CD4-positive, alpha-beta T cell treated with Interleukin-6 at 100 ng/mL for 8 hours (primary cell): ENCODE results near the gene CMPK2.
"Not testable (repeated sequence)": the region's sequence is repeated elsewhere in the genome, so short reads cannot be mapped to it uniquely, and the experiment has no call there.

Experiments used
- DNase-seq: peaks from one replicate; pipeline ENCODE4 v3.0.0-alpha.2; 2020; ENCODE audit warnings: mixed read lengths, low spot score

The CMPK2 gene

GRCh38 chr2:6880200-6880733, 14.6 kb upstream of the CMPK2 start:
- peak; percentile 59 for DNase-seq

- no peak for DNase-seq
Observed at GRCh38 chr2:6879011-6879410, 13.3 kb upstream of the CMPK2 start.

GRCh38 chr2:6878549-6878948, 12.8 kb upstream of the CMPK2 start:
- no peak for DNase-seq

GRCh38 chr2:6877402-6878304, 11.9 kb upstream of the CMPK2 start, which contains the start of gene RSAD2:
Gene RSAD2 (plus strand): TSS chr2:6877777. CDS start chr2:6877801, 24 bp downstream.
- DNase-seq: peak; percentile 57

GRCh38 chr2:6876309-6876708, 10.6 kb upstream of the CMPK2 start:
- no peak for DNase-seq

GRCh38 chr2:6874032-6874431, 8.3 kb upstream of the CMPK2 start:
- no peak for DNase-seq

GRCh38 chr2:6872394-6872793, 6.7 kb upstream of the CMPK2 start:
- no peak for DNase-seq

- DNase-seq: no peak
Observed at GRCh38 chr2:6866982-6867381, 1.3 kb upstream of the CMPK2 start.

- DNase-seq: peak; percentile 50
Observed at GRCh38 chr2:6866275-6866671, 566 bp upstream of the CMPK2 start.

- DNase-seq: no peak
Observed at GRCh38 chr2:6864923-6865345, 773 bp downstream of the CMPK2 start.

GRCh38 chr2:6864231-6864754, 1.4 kb downstream of the CMPK2 start:
- no peak for DNase-seq

- DNase-seq: no peak
Observed at GRCh38 chr2:6863792-6864191, 1.9 kb downstream of the CMPK2 start.

GRCh38 chr2:6860296-6860695, 5.4 kb downstream of the CMPK2 start:
- DNase-seq: no peak

GRCh38 chr2:6858466-6859027, 7.2 kb downstream of the CMPK2 start:
- not testable (repeated sequence) for DNase-seq

- no peak for DNase-seq
Observed at GRCh38 chr2:6856548-6856920, 9.2 kb downstream of the CMPK2 start.

GRCh38 chr2:6855860-6856547, 9.7 kb downstream of the CMPK2 start:
- DNase-seq: no peak

- DNase-seq: no peak
Observed at GRCh38 chr2:6854416-6854815, 11.3 kb downstream of the CMPK2 start.

GRCh38 chr2:6852195-6852594, 13.5 kb downstream of the CMPK2 start:
- DNase-seq: no peak

GRCh38 chr2:6846967-6847681, 18.6 kb downstream of the CMPK2 start:
- DNase-seq: no peak

- no peak for DNase-seq
Observed at GRCh38 chr2:6846540-6846939, 19.2 kb downstream of the CMPK2 start.

- no peak for DNase-seq
Observed at GRCh38 chr2:6845903-6846302, 19.8 kb downstream of the CMPK2 start.

- DNase-seq: no peak
Observed at GRCh38 chr2:6845312-6845711, 20.4 kb downstream of the CMPK2 start.
